HepG2 (cell line): ENCODE measurements around the gene DIABLO. TPM values are rescaled to one million over a fixed set of nuclear protein-coding genes. Genes with fewer than 3 reads are reported as not detected.
A peak's percentile ranks its signal among the peaks of the same experiment; 100 is the strongest.

Experiments used
- CAMTA2 ChIP-seq: sonication (generic); formaldehyde crosslinking; IDR thresholded peaks from 2 replicates; pipeline ENCODE4 v1.4.0; 2020; ENCODE audit warnings: mild to moderate bottlenecking, missing genetic modification reagents, borderline replicate concordance
- CBX5 ChIP-seq: sonication (generic); formaldehyde crosslinking; IDR thresholded peaks from 2 replicates; pipeline ENCODE4 v1.4.0; 2020; ENCODE audit warnings: missing genetic modification reagents, borderline replicate concordance
- FOXK1 ChIP-seq: sonication (generic); formaldehyde crosslinking; IDR thresholded peaks from 2 replicates; pipeline ENCODE4 v1.4.0; 2020; ENCODE audit warnings: low read depth, missing genetic modification reagents, borderline replicate concordance
- SIN3B ChIP-seq: fragments of 150-350 bp; IDR thresholded peaks from 2 replicates; pipeline ENCODE4 v1.6.1; 2014; ENCODE audit warnings: low read length
- SP140L ChIP-seq: sonication (generic); formaldehyde crosslinking; IDR thresholded peaks from 2 replicates; pipeline ENCODE4 v1.4.0; 2020; ENCODE audit warnings: missing genetic modification reagents, borderline replicate concordance
- TBL1XR1 ChIP-seq: fragments of 150-350 bp; IDR thresholded peaks from 2 replicates; pipeline ENCODE4 v1.6.1; 2014; ENCODE audit warnings: borderline replicate concordance, low read length; ENCODE audit not compliant: partially characterized antibody
- ZNF12 ChIP-seq: sonication (generic); formaldehyde crosslinking; IDR thresholded peaks from 2 replicates; pipeline ENCODE4 v1.5.0; 2020; ENCODE audit warnings: missing genetic modification reagents
- ZNF251 ChIP-seq: sonication (generic); formaldehyde crosslinking; IDR thresholded peaks from 2 replicates; pipeline ENCODE4 v1.9.0; 2021; ENCODE audit warnings: mild to moderate bottlenecking, missing genetic modification reagents
- ZNF496 ChIP-seq: sonication (generic); formaldehyde crosslinking; IDR thresholded peaks from 2 replicates; pipeline ENCODE4 v1.8.1; 2023; ENCODE audit warnings: mild to moderate bottlenecking, moderate library complexity, missing genetic modification reagents; ENCODE audit not compliant: insufficient replicate concordance
- ZNF543 ChIP-seq: sonication (generic); formaldehyde crosslinking; IDR thresholded peaks from 2 replicates; pipeline ENCODE4 v1.4.0; 2020; ENCODE audit warnings: mild to moderate bottlenecking, missing genetic modification reagents
- ZNF616 ChIP-seq: sonication (generic); formaldehyde crosslinking; IDR thresholded peaks from 2 replicates; pipeline ENCODE4 v1.5.0; 2020; ENCODE audit warnings: low read depth, mild to moderate bottlenecking, missing genetic modification reagents
- ZXDC ChIP-seq: sonication (generic); formaldehyde crosslinking; IDR thresholded peaks from 2 replicates; pipeline ENCODE4 v1.5.0; 2020; ENCODE audit warnings: mild to moderate bottlenecking, missing genetic modification reagents
- polyA plus RNA-seq, 8 experiments: library from polyadenylated mRNA; depleted of rRNA in 3 of 8; stranded (reverse) in 7 of 8; unstranded in 1 of 8; fragments of >200 nt; fragmentation: Illumina TruSeq in 4 of 8; extraction: Trizol in 4 of 8; gene quantifications; 2 replicates each; pipeline versions ENCODE4 v1.2.1 to v1.2.3, GENCODE V29; 2011 to 2016; ENCODE audit warnings: low read depth in 4 of 8, missing spikeins in 1 of 8, mixed read lengths in 1 of 8; ENCODE audit not compliant: insufficient read depth in 1 of 8
- total RNA-seq, 5 experiments: library from RNA; depleted of rRNA; stranded (reverse); fragments of >200 nt; fragmentation: Illumina TruSeq; extraction: Trizol; gene quantifications; 2 replicates each; pipeline ENCODE4 v1.2.3, GENCODE V29; 2016; ENCODE audit warnings: low read depth in 1 of 5
- TF ChIP-seq, protein P1 (sequence below): sonication (generic); formaldehyde crosslinking; IDR thresholded peaks from 2 replicates; pipeline ENCODE4 v1.4.0; 2020; ENCODE audit warnings: mild to moderate bottlenecking, missing genetic modification reagents
- TF ChIP-seq, protein P2 (sequence below): sonication (generic); formaldehyde crosslinking; IDR thresholded peaks from 2 replicates; pipeline ENCODE4 v1.8.1; 2023; ENCODE audit warnings: missing genetic modification reagents, mild to moderate bottlenecking, borderline replicate concordance
- TF ChIP-seq, protein P3 (sequence below): sonication (generic); formaldehyde crosslinking; IDR thresholded peaks from 2 replicates; pipeline ENCODE4 v1.5.0; 2020; ENCODE audit warnings: missing genetic modification reagents
- TF ChIP-seq, protein P4 (sequence below): sonication (generic); formaldehyde crosslinking; IDR thresholded peaks from 2 replicates; pipeline ENCODE4 v1.4.0; 2020; ENCODE audit warnings: missing genetic modification reagents
- TF ChIP-seq, protein P5 (sequence below): sonication (generic); formaldehyde crosslinking; IDR thresholded peaks from 2 replicates; pipeline ENCODE4 v1.4.0; 2020; ENCODE audit warnings: missing genetic modification reagents

The DIABLO gene
- total and polyA plus RNA-seq, 2 of the 13 experiments (the other 11 are each of a cell fraction or from before 2014, with no cell fraction given), result 20.7 to 70.9 TPM

GRCh38 chr12:122225683-122226365, at the start of gene DIABLO (continued):
- TF ChIP-seq CBX5 (CRISPR knock-in tag), result peak; percentile 61; the same call in 1 of the 2 replicates
- 0 out of 2 replicates have a peak, but pooled peaks have one; percentile 27 for TF ChIP-seq ZNF251 (CRISPR knock-in tag)
- TF ChIP-seq, protein P1, sequence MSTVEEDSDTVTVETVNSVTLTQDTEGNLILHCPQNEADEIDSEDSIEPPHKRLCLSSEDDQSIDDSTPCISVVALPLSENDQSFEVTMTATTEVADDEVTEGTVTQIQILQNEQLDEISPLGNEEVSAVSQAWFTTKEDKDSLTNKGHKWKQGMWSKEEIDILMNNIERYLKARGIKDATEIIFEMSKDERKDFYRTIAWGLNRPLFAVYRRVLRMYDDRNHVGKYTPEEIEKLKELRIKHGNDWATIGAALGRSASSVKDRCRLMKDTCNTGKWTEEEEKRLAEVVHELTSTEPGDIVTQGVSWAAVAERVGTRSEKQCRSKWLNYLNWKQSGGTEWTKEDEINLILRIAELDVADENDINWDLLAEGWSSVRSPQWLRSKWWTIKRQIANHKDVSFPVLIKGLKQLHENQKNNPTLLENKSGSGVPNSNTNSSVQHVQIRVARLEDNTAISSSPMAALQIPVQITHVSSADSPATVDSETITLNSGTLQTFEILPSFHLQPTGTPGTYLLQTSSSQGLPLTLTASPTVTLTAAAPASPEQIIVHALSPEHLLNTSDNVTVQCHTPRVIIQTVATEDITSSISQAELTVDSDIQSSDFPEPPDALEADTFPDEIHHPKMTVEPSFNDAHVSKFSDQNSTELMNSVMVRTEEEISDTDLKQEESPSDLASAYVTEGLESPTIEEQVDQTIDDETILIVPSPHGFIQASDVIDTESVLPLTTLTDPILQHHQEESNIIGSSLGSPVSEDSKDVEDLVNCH (CRISPR knock-in tag), result no peak
- TF ChIP-seq ZXDC (CRISPR knock-in tag), result no peak
- no peak for TF ChIP-seq ZNF543 (CRISPR knock-in tag)
- TF ChIP-seq, protein P2, sequence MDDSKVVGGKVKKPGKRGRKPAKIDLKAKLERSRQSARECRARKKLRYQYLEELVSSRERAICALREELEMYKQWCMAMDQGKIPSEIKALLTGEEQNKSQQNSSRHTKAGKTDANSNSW (CRISPR knock-in tag), result 0 out of 2 replicates have a peak, but pooled peaks have one; percentile 58
- TF ChIP-seq SIN3B, result peak; percentile 86; the same call in 1 of the 2 replicates
- TF ChIP-seq TBL1XR1, result no peak
- TF ChIP-seq, protein P3, sequence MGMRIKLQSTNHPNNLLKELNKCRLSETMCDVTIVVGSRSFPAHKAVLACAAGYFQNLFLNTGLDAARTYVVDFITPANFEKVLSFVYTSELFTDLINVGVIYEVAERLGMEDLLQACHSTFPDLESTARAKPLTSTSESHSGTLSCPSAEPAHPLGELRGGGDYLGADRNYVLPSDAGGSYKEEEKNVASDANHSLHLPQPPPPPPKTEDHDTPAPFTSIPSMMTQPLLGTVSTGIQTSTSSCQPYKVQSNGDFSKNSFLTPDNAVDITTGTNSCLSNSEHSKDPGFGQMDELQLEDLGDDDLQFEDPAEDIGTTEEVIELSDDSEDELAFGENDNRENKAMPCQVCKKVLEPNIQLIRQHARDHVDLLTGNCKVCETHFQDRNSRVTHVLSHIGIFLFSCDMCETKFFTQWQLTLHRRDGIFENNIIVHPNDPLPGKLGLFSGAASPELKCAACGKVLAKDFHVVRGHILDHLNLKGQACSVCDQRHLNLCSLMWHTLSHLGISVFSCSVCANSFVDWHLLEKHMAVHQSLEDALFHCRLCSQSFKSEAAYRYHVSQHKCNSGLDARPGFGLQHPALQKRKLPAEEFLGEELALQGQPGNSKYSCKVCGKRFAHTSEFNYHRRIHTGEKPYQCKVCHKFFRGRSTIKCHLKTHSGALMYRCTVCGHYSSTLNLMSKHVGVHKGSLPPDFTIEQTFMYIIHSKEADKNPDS, result no peak; the same call in 1 of the 2 replicates
- TF ChIP-seq, protein P4, sequence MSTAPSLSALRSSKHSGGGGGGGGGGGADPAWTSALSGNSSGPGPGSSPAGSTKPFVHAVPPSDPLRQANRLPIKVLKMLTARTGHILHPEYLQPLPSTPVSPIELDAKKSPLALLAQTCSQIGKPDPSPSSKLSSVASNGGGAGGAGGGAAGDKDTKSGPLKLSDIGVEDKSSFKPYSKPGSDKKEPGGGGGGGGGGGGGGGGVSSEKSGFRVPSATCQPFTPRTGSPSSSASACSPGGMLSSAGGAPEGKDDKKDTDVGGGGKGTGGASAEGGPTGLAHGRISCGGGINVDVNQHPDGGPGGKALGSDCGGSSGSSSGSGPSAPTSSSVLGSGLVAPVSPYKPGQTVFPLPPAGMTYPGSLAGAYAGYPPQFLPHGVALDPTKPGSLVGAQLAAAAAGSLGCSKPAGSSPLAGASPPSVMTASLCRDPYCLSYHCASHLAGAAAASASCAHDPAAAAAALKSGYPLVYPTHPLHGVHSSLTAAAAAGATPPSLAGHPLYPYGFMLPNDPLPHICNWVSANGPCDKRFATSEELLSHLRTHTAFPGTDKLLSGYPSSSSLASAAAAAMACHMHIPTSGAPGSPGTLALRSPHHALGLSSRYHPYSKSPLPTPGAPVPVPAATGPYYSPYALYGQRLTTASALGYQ (CRISPR knock-in tag), result no peak
- peak; percentile 72 for TF ChIP-seq FOXK1 (CRISPR knock-in tag)
- TF ChIP-seq, protein P5, sequence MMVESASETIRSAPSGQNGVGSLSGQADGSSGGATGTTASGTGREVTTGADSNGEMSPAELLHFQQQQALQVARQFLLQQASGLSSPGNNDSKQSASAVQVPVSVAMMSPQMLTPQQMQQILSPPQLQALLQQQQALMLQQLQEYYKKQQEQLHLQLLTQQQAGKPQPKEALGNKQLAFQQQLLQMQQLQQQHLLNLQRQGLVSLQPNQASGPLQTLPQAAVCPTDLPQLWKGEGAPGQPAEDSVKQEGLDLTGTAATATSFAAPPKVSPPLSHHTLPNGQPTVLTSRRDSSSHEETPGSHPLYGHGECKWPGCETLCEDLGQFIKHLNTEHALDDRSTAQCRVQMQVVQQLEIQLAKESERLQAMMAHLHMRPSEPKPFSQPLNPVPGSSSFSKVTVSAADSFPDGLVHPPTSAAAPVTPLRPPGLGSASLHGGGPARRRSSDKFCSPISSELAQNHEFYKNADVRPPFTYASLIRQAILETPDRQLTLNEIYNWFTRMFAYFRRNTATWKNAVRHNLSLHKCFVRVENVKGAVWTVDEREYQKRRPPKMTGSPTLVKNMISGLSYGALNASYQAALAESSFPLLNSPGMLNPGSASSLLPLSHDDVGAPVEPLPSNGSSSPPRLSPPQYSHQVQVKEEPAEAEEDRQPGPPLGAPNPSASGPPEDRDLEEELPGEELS (CRISPR knock-in tag), result peak; percentile 42
- peak; percentile 93 for TF ChIP-seq CAMTA2 (CRISPR knock-in tag)
- no peak for TF ChIP-seq ZNF12 (CRISPR knock-in tag)
- TF ChIP-seq ZNF616 (CRISPR knock-in tag), result no peak
- no peak for TF ChIP-seq SP140L (CRISPR knock-in tag)
- TF ChIP-seq ZNF496 (CRISPR knock-in tag), result no peak
